ENCODE results near the gene MCTP1.

GRCh38 chr5:94832685-94833084, 452.2 kb downstream of the MCTP1 start:
- TF ChIP-seq CTCF (conservative IDR thresholded peaks at IDR 0.05 in 1 of 2, IDR thresholded peaks at IDR 0.05 in 1 of 2; ENCODE audit: extremely low read depth in 1 of 2, insufficient read depth in 1 of 2, low read depth in 1 of 2, low read length in 2 of 2): no peak
- TF ChIP-seq EZH2 (IDR thresholded peaks at IDR 0.05; ENCODE audit: borderline replicate concordance, low read length): no peak

All from mammary epithelial cell (primary cell).